ENCODE results near the gene IMPG1.

DNA sequence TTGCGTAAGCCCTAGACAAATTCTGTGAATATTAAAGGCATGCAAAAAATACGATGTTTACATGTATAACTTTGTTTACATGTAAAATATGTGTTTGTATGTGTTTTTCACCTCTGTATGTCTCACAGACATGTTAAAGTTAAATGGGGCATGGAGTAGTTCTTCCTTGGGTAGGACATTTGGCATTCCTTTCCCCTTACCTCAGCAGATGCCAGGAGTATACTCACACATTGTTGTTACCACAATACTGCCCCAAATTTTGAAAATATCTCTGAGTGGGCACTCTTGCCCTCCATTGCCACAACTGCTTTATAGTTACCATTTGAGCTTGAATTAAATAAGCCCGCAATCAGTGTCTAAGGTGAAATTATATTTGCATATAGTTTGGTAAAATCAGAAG, 175.9 kb downstream of the IMPG1 start:
- TF ChIP-seq, protein P1, sequence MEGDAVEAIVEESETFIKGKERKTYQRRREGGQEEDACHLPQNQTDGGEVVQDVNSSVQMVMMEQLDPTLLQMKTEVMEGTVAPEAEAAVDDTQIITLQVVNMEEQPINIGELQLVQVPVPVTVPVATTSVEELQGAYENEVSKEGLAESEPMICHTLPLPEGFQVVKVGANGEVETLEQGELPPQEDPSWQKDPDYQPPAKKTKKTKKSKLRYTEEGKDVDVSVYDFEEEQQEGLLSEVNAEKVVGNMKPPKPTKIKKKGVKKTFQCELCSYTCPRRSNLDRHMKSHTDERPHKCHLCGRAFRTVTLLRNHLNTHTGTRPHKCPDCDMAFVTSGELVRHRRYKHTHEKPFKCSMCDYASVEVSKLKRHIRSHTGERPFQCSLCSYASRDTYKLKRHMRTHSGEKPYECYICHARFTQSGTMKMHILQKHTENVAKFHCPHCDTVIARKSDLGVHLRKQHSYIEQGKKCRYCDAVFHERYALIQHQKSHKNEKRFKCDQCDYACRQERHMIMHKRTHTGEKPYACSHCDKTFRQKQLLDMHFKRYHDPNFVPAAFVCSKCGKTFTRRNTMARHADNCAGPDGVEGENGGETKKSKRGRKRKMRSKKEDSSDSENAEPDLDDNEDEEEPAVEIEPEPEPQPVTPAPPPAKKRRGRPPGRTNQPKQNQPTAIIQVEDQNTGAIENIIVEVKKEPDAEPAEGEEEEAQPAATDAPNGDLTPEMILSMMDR (optimal IDR thresholded peaks at IDR 0.05 in 1 of 3, IDR thresholded peaks at IDR 0.05 in 1 of 3, conservative IDR thresholded peaks at IDR 0.05 in 1 of 3; ENCODE audit: extremely low read depth in 1 of 3, insufficient read depth in 2 of 3, low read length in 3 of 3): no peak
- no peak for TF ChIP-seq EZH2 (IDR thresholded peaks at IDR 0.05; ENCODE audit: low read length)
